ENCODE results near the gene KCNQ4.

GRCh38 chr1:40799351-40799867, 15.8 kb downstream of the KCNQ4 start:
- TF ChIP-seq POLR2A (IDR thresholded peaks at IDR 0.05; ENCODE audit: low read length) (no peak), GATA1 (IDR thresholded peaks at IDR 0.05; ENCODE audit: low read depth, low read length) (no peak)
